ENCODE data around the gene NHLH2.

DNA sequence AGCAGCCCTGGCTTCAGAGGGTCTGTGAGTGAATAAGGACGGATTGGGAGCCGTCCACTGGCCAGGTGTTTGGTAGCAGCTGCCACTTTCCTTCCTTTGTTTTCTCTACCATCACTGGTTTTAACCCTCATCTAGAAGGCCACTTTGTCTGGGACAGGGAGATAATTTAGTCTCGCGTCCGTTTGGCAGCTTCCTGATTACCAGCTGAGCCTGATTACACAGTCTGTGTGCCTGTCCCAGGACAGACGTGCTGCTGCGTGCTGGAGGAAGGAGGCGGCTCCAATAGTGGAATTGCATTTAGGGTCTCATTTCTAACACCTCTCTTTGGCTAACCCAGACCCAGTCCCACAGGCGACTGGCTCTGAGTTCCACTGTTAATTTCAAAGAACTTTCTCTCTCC lies 47.8 kb downstream of the NHLH2 start:
- TF ChIP-seq, protein P1, sequence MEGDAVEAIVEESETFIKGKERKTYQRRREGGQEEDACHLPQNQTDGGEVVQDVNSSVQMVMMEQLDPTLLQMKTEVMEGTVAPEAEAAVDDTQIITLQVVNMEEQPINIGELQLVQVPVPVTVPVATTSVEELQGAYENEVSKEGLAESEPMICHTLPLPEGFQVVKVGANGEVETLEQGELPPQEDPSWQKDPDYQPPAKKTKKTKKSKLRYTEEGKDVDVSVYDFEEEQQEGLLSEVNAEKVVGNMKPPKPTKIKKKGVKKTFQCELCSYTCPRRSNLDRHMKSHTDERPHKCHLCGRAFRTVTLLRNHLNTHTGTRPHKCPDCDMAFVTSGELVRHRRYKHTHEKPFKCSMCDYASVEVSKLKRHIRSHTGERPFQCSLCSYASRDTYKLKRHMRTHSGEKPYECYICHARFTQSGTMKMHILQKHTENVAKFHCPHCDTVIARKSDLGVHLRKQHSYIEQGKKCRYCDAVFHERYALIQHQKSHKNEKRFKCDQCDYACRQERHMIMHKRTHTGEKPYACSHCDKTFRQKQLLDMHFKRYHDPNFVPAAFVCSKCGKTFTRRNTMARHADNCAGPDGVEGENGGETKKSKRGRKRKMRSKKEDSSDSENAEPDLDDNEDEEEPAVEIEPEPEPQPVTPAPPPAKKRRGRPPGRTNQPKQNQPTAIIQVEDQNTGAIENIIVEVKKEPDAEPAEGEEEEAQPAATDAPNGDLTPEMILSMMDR (IDR thresholded peaks at IDR 0.05; ENCODE audit: insufficient read depth, low read depth, low read length) = no peak
- TF ChIP-seq EZH2 (IDR thresholded peaks at IDR 0.05; ENCODE audit: insufficient read depth, low read length) = no peak
